HepG2 (cell line): ENCODE measurements around the gene HECTD4. TPM values are rescaled to one million over a fixed set of nuclear protein-coding genes. Genes with fewer than 3 reads are reported as not detected.

Experiments used
- HOXA7 ChIP-seq: sonication (generic); formaldehyde crosslinking; IDR thresholded peaks from 2 replicates; pipeline ENCODE4 v1.8.1; 2022; ENCODE audit warnings: mild to moderate bottlenecking, missing genetic modification reagents, moderate library complexity
- KDM3A ChIP-seq: IDR thresholded peaks from 2 replicates; pipeline ENCODE4 v1.6.1; 2018; ENCODE audit warnings: low read depth, missing compliant biosample characterization
- MEIS1 ChIP-seq: sonication (generic); formaldehyde crosslinking; IDR thresholded peaks from 2 replicates; pipeline ENCODE4 v1.9.0; 2021; ENCODE audit warnings: mild to moderate bottlenecking, missing genetic modification reagents, moderate library complexity, borderline replicate concordance
- NRL ChIP-seq: sonication (generic); formaldehyde crosslinking; IDR thresholded peaks from 2 replicates; pipeline ENCODE4 v1.5.0; 2020; ENCODE audit warnings: missing genetic modification reagents, mild to moderate bottlenecking, moderate library complexity, borderline replicate concordance
- REL ChIP-seq: sonication (generic); formaldehyde crosslinking; conservative IDR thresholded peaks from 2 replicates; pipeline ENCODE4 v1.8.0; 2022; ENCODE audit warnings: mild to moderate bottlenecking, missing genetic modification reagents, moderate library complexity
- SALL1 ChIP-seq: sonication (generic); formaldehyde crosslinking; IDR thresholded peaks from 2 replicates; pipeline ENCODE4 v1.8.0; 2022; ENCODE audit warnings: mild to moderate bottlenecking, missing genetic modification reagents
- SATB2 ChIP-seq: sonication (generic); formaldehyde crosslinking; IDR thresholded peaks from 2 replicates; pipeline ENCODE4 v1.5.0; 2020; ENCODE audit warnings: missing genetic modification reagents
- SCMH1 ChIP-seq: sonication (generic); formaldehyde crosslinking; IDR thresholded peaks from 2 replicates; pipeline ENCODE4 v1.9.0; 2021; ENCODE audit warnings: missing genetic modification reagents, mild to moderate bottlenecking, borderline replicate concordance
- ZBED4 ChIP-seq: sonication (generic); formaldehyde crosslinking; IDR thresholded peaks from 2 replicates; pipeline ENCODE4 v1.4.0; 2020; ENCODE audit warnings: missing genetic modification reagents, borderline replicate concordance
- ZNF34 ChIP-seq: sonication (generic); formaldehyde crosslinking; IDR thresholded peaks from 2 replicates; pipeline ENCODE4 v1.4.0; 2020; ENCODE audit warnings: mild to moderate bottlenecking, missing genetic modification reagents, borderline replicate concordance
- ZNF512 ChIP-seq: sonication (generic); formaldehyde crosslinking; IDR thresholded peaks from 2 replicates; pipeline ENCODE4 v1.4.0; 2020; ENCODE audit warnings: mild to moderate bottlenecking, missing genetic modification reagents
- ZNF75D ChIP-seq: sonication (generic); formaldehyde crosslinking; IDR thresholded peaks from 2 replicates; pipeline ENCODE4 v1.8.1; 2023; ENCODE audit warnings: missing genetic modification reagents, mild to moderate bottlenecking, borderline replicate concordance
- polyA plus RNA-seq, 8 experiments: library from polyadenylated mRNA; depleted of rRNA in 3 of 8; stranded (reverse) in 7 of 8; unstranded in 1 of 8; fragments of >200 nt; fragmentation: Illumina TruSeq in 4 of 8; extraction: Trizol in 4 of 8; gene quantifications; 2 replicates each; pipeline versions ENCODE4 v1.2.1 to v1.2.3, GENCODE V29; 2011 to 2016; ENCODE audit warnings: low read depth in 4 of 8, missing spikeins in 1 of 8, mixed read lengths in 1 of 8; ENCODE audit not compliant: insufficient read depth in 1 of 8
- total RNA-seq, 5 experiments: library from RNA; depleted of rRNA; stranded (reverse); fragments of >200 nt; fragmentation: Illumina TruSeq; extraction: Trizol; gene quantifications; 2 replicates each; pipeline ENCODE4 v1.2.3, GENCODE V29; 2016; ENCODE audit warnings: low read depth in 1 of 5
- TF ChIP-seq, protein P1 (sequence below): IDR thresholded peaks from 2 replicates; pipeline ENCODE4 v1.6.1; 2012; ENCODE audit warnings: low read length, improper control_type of control experiment
- TF ChIP-seq, protein P2 (sequence below): IDR thresholded peaks from 2 replicates; pipeline ENCODE4 v1.6.1; 2016
- TF ChIP-seq, protein P3 (sequence below): sonication (generic); formaldehyde crosslinking; IDR thresholded peaks from 2 replicates; pipeline ENCODE4 v1.4.0; 2020; ENCODE audit warnings: missing genetic modification reagents, borderline replicate concordance

HECTD4 gene
- total and polyA plus RNA-seq, 2 of the 13 experiments (the other 11 are each of a cell fraction or from before 2014, with no cell fraction given), result 9.0 to 11.4 TPM

DNA sequence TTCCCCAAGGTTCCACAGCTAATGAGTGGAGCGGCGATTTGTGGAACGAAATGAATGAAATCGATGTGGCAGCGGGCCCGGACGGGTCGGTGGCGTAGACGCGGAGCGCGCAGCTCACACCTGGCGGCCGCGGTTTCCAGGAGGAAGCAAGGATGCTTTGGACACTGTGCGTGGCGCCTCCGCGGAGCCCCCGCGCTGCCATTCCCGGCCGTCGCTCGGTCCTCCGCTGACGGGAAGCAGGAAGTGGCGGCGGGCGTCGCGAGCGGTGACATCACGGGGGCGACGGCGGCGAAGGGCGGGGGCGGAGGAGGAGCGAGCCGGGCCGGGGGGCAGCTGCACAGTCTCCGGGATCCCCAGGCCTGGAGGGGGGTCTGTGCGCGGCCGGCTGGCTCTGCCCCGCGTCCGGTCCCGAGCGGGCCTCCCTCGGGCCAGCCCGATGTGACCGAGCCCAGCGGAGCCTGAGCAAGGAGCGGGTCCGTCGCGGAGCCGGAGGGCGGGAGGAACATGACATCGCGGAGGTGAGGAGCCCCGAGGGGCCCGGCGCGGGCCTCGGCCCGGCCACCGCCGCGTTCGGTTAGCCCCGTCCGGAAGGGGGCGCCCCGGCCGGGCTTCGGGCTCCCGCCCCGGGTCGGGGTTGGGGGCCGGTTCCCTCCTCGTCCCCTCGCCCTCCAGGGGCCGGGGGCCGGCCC, 36.5 kb upstream of the HECTD4 start, which contains the start of gene PTPN11 (continued):
- TF ChIP-seq, protein P1, sequence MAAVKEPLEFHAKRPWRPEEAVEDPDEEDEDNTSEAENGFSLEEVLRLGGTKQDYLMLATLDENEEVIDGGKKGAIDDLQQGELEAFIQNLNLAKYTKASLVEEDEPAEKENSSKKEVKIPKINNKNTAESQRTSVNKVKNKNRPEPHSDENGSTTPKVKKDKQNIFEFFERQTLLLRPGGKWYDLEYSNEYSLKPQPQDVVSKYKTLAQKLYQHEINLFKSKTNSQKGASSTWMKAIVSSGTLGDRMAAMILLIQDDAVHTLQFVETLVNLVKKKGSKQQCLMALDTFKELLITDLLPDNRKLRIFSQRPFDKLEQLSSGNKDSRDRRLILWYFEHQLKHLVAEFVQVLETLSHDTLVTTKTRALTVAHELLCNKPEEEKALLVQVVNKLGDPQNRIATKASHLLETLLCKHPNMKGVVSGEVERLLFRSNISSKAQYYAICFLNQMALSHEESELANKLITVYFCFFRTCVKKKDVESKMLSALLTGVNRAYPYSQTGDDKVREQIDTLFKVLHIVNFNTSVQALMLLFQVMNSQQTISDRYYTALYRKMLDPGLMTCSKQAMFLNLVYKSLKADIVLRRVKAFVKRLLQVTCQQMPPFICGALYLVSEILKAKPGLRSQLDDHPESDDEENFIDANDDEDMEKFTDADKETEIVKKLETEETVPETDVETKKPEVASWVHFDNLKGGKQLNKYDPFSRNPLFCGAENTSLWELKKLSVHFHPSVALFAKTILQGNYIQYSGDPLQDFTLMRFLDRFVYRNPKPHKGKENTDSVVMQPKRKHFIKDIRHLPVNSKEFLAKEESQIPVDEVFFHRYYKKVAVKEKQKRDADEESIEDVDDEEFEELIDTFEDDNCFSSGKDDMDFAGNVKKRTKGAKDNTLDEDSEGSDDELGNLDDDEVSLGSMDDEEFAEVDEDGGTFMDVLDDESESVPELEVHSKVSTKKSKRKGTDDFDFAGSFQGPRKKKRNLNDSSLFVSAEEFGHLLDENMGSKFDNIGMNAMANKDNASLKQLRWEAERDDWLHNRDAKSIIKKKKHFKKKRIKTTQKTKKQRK, result no peak
- TF ChIP-seq ZNF75D (CRISPR knock-in tag), result no peak
- TF ChIP-seq, protein P2, sequence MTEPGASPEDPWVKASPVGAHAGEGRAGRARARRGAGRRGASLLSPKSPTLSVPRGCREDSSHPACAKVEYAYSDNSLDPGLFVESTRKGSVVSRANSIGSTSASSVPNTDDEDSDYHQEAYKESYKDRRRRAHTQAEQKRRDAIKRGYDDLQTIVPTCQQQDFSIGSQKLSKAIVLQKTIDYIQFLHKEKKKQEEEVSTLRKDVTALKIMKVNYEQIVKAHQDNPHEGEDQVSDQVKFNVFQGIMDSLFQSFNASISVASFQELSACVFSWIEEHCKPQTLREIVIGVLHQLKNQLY (CRISPR knock-in tag), result no peak
- TF ChIP-seq, protein P3, sequence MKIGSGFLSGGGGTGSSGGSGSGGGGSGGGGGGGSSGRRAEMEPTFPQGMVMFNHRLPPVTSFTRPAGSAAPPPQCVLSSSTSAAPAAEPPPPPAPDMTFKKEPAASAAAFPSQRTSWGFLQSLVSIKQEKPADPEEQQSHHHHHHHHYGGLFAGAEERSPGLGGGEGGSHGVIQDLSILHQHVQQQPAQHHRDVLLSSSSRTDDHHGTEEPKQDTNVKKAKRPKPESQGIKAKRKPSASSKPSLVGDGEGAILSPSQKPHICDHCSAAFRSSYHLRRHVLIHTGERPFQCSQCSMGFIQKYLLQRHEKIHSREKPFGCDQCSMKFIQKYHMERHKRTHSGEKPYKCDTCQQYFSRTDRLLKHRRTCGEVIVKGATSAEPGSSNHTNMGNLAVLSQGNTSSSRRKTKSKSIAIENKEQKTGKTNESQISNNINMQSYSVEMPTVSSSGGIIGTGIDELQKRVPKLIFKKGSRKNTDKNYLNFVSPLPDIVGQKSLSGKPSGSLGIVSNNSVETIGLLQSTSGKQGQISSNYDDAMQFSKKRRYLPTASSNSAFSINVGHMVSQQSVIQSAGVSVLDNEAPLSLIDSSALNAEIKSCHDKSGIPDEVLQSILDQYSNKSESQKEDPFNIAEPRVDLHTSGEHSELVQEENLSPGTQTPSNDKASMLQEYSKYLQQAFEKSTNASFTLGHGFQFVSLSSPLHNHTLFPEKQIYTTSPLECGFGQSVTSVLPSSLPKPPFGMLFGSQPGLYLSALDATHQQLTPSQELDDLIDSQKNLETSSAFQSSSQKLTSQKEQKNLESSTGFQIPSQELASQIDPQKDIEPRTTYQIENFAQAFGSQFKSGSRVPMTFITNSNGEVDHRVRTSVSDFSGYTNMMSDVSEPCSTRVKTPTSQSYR (CRISPR knock-in tag), result no peak; the same call in 1 of the 2 replicates
- TF ChIP-seq ZNF512, result no peak
- 0 out of 2 replicates have a peak, but pooled peaks have one; percentile 43 for TF ChIP-seq REL
- no peak for TF ChIP-seq HOXA7 (CRISPR knock-in tag)
- peak; percentile 79 for TF ChIP-seq ZBED4 (CRISPR knock-in tag)
- TF ChIP-seq NRL (CRISPR knock-in tag), result peak; percentile 68
- 0 out of 2 replicates have a peak, but pooled peaks have one; percentile 66 for TF ChIP-seq ZNF34 (CRISPR knock-in tag)
- TF ChIP-seq MEIS1 (CRISPR knock-in tag), result peak; percentile 79; the same call in 1 of the 2 replicates
- TF ChIP-seq SCMH1 (CRISPR knock-in tag), result no peak
- peak; percentile 86 for TF ChIP-seq SALL1 (CRISPR knock-in tag)
- no peak for TF ChIP-seq KDM3A (CRISPR knock-in tag)
- no peak for TF ChIP-seq SATB2 (CRISPR knock-in tag)
